NOMO-1 treated with DMSO at 0.1 percent for 48 hours (cell line): ENCODE data around the gene CAMLG.
"Not testable (repeated sequence)": the region's sequence is repeated elsewhere in the genome, so short reads cannot be mapped to it uniquely, and the experiment has no call there.

Experiments
- DNase-seq: peaks from one replicate; lab custom pipeline; 2025; ENCODE audit not compliant: unreplicated experiment; lab: John Stamatoyannopoulos, UW

CAMLG gene

DNA sequence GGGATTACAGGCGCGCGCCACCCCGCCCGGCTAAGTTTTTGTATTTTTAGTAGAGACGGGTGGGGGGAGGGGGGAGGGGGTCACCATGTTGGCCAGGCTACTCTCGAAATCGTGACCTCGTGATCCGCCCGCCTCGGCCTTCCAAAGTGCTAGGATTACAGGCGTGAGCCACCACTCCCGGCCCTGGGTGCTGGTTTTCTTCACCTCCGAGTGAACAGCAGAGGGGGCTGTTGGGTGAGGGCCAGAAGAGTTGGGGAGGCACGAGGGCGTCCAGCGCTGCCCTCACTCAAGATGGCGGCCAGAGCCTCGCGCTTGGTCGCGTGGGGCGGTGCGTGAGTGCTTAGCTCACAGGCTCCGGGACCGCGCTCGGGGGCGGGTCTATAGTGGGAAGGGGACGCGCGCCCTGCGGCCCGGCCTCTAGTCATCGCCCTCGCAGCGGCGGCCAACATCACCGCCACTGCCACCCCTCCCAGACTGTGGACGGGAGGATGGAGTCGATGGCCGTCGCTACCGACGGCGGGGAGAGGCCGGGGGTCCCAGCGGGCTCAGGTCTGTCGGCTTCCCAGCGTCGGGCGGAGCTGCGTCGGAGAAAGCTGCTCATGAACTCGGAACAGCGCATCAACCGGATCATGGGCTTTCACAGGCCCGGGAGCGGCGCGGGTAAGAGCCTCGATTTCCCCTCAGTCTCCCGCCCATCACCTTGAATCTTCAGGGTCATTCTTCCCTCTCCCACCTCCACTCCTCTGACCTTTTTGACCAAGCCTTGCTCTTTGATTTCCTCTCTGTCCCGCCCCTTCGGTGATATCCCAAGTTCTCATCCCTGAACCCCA is at the start of gene CAMLG:
Gene CAMLG (plus strand): TSS at position 416 of the 830 bp plus-strand sequence. CDS start 73 bp downstream, at position 489.
- DNase-seq, result peak; percentile 95

DNA sequence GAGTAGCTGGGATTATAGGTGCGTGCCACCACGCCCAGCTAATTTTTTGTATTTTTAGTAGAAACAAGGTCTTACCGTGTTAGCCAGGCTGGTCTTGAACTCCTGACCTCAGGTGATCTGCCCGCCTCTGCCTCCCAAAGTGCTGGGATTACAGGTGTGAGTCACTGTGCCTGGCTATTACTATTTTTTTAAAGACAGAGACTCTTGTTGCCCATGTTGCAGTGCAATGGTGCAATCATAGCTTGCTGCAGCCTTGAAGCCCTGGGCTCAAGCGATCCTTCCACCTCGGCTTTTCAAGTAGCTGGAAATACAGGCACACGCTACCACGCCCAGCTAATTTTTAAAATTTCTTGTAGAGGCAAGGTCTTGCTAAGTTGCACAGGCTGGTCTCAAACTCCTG is 48.2 kb upstream of the CAMLG start:
- not testable (repeated sequence) for DNase-seq

DNA sequence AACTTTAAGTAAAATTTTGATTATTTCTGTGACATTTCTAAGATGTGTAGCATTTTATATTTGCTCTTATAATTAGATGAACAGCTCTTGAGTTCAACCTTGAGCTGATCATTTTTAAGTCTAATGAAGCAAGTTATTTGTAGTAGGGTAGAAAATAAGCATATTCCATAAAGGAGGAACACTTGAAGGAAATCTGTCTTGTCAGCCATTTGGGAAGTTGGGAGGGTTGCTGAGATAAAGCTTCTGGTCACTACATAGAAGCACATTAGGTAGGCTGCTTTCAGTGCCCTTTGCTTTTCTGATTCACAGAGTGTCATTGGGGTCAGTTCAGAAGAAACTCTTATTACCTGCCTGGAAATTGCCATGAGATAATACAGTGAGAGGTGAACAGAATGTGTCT is 45.6 kb upstream of the CAMLG start:
- DNase-seq, result no peak

DNA sequence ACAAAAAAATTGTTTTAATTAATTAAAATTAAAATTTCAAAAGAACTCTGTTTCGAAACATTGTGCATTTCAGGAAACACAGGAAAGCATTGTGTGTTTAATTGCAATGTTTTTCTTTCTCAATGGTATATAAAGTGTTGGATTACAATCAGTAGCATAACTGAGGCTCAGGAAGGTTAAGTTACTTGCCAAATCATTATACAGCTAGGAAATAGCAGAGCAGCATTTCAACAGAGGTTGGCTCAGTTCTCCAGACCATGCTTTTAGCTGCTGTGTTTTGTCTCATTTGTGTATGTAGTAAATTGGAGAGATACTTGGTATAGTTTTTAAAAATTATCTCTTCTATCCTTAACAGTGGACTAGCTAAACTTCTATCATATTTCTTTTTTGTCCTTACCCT is 30.0 kb upstream of the CAMLG start:
- no peak for DNase-seq

DNA sequence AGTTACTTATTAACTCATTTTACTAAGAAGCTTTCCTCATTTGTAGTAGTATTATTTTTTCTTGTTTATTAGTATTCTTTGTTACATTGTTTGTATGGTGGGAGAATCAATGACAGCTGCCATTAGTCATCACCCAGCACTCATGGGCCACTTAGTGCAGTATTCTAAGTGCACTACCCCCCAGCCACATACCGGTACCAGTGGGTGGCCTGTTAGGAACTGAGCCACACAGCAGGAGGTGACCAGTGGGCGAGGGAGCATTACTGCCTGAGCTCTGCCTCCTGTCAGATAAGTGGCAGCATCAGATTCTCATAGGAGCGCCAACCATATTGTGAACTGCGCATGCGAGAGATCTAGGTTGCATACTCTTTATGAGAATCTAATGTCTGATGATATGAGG is 24.2 kb upstream of the CAMLG start:
- no peak for DNase-seq

DNA sequence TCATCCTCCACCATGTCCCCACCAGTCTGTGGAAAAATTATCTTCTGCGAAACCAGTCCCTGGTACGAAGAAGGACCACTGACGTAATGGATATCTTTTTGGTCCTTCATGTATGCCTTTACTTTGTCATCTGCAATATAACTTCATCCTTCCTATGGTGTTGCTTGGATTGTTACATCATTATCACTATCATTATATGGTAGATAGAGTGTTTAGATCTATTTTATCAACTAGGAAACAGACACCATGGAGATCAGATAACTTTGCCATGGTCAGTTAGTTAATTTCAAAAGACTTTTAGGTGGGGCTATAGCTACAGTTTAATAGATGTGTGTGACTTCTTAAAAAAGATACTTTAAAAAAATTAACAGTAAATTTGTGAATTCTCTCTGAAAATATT is 23.8 kb upstream of the CAMLG start:
- DNase-seq, result no peak

DNA sequence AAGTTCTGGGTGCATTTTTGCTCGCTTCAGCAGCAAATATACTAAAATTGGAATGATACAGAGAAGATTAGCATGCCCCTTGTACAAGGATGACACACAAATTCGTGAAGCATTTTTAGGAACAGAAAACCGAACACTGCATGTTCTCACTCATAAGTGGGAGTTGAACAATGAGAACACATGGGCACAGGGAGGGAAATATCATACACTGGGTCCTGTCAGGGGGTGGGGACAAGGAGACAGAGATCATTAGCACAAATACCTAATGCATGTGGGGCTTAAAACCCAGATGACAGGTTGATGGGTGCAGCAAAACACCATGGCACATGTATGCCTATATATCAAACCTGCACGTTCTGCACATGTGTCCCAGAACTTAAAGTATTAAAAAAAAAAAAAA is 22.9 kb upstream of the CAMLG start:
- DNase-seq, result not testable (repeated sequence)

DNA sequence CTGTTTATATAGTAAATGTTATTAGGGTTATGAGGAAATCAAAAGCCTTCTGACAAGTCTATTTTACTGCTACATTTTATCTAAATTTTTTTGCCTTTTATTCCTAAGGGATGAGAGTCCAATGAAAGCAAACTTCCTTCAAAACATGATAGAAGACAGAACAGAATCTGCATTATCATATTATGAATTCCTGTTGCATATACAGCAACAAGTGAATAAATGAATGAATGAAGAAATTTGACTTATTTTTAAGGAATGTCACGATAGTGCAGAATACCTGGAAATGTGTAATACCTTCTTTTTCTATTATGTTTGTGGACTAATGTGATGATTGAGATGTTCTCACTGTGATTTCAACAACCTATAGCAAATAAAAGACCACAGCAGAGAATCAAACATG is 13.5 kb upstream of the CAMLG start:
- no peak for DNase-seq

- DNase-seq, result peak; percentile 67
These were observed 5.5 kb upstream of the CAMLG start for GRCh38 chr5:134732819-134733218.

- peak; percentile 25 for DNase-seq
These were observed 3.1 kb upstream of the CAMLG start for GRCh38 chr5:134735243-134735642.

GRCh38 chr5:134736173-134736812 is 2.1 kb upstream of the CAMLG start:
- DNase-seq, result peak; percentile 47

DNA sequence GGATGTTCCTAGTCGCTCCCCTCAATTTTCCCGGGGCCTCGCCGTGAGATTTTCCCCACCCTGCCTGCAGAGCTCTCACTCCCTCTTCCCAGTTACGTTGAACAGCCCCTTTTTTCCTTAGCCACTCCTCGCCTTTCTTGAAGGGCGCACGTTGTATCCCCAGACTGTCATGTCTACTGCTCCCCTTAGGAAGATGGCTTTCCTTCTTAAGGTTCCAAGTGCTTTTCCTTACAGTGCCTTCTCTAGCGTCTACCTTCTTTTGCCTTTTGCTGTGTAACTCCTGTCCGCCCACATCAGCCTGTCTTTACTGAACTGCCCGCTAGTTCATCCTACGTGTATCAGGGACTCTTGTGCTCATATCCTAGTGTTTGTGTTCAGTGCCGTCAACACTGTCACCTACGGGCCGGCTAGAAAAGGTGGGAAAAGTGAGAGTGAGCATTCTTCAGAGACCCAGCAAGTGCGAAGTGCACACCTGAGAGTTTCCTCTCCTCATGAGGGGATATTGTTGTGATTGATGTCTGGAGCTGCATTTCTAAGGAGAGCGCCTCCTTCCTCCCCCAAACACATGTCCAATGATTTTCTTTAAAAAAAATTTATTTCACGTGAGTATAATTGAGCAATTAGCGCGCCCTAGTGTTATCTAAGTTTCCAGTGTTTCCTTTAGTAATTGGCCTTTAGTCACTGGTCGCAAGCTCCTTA is 764 bp downstream of the CAMLG start:
- peak; percentile 58 for DNase-seq

DNA sequence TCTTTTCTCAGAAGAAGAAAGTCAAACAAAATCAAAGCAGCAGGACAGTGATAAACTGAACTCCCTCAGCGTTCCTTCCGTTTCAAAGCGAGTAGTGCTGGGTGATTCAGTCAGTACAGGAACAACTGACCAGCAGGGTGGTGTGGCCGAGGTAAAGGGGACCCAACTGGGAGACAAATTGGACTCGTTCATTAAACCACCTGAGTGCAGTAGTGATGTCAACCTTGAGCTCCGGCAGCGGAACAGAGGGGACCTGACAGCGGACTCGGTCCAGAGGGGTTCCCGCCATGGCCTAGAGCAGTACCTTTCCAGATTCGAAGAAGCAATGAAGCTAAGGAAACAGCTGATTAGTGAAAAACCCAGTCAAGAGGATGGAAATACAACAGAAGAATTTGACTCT is 2.7 kb downstream of the CAMLG start:
- no peak for DNase-seq

DNA sequence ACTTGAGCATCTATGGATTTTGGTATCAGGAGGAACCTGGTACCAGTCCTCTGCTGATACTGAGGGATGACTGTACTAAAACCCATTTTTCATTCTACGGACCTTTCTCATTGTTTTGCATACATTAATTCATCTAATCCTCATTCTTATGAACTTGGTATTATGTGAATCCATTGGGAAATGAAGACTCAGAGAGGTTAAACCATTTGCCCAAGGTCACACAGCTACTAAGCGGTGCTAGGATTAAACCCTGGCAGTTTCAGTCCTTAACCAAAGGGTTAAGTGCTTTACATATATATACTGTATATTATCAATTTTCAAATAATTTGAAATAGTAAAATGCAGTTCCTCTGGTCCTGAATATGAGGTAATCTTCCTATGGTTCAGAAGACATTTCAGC is 3.8 kb downstream of the CAMLG start:
- no peak for DNase-seq

DNA sequence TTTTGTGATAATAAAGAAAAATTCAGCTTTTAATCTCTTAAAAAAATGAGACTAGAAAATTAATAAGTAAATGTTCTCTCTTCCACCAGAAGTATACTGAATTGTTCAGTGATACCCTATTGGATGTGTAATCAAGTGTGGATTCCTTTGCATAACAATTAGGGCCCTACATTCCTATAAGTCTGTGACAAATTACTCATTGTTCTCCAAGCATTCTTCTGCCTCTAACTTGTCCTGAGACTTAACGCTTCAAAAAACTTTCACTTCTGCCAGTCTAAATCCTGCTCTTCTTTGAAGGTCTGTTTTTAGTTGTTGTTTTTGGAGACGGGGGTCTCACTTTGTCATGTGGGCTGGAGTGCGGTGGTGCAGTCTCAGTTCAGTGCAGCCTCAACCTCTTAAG is 11.1 kb downstream of the CAMLG start:
- no peak for DNase-seq

DNA sequence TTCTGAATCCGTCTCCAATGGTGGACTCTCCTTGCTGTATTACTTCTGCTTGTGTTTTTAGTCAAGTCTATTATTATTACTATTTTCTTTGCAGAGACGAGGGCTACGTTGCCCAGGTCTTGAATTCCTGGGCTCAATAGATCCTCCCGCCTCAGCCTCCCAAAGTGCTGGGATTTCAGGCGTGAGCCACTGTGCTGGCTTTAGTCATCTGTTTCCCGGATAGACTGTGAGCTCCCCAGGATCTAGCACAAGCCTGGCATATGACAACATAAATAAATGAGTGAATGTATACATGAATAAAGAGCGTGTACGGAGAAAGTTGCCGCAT is 19.8 kb downstream of the CAMLG start:
- DNase-seq, result no peak

DNA sequence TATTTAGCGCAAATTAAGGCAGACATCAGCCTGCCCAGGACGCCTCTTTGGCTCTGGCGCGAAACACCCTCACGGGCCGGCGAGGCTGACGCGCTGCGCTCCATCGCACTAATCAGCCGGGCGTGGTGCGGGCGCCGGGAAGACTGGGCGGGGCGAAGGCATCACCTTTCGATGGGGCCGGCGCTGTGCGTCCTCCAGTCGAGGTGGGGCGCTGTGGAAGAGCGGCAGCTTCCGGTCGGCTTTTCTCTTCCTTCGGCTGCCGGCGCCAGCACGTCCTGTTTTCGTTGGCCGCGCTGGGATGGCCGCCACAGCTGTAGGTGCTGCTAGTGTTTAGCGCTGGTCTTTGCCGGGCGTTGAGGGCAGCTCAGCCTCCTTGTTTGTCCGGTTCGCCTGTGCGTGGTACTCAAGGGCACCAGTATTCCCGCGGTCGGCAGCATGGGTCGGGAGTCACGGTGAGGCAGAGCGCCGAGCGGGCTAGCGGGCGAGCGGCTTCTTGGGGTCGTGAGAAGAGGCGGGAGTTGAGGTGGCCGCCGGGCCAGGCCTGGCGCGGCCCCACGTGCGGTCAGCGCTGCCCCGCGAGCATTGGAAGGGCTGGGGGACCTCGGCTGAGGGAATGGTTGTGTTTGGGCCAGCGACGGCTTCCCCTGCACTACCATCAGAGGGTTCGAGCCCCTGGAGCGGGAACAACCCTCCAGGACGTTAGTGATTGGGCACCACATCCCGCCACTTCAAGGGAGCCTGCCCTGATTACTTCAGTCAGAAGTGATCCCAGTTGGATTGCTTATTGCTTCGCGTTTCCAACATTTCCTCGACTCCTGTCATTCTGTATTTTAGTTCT is 20.4 kb downstream of the CAMLG start, which contains the start of gene DDX46:
Gene DDX46 (plus strand): TSS at position 276 of the 838 bp plus-strand sequence. CDS start 160 bp downstream, at position 436.
- DNase-seq, result peak; percentile 90

- not testable (repeated sequence) for DNase-seq
These were observed 29.4 kb downstream of the CAMLG start for GRCh38 chr5:134767528-134768291.

DNA sequence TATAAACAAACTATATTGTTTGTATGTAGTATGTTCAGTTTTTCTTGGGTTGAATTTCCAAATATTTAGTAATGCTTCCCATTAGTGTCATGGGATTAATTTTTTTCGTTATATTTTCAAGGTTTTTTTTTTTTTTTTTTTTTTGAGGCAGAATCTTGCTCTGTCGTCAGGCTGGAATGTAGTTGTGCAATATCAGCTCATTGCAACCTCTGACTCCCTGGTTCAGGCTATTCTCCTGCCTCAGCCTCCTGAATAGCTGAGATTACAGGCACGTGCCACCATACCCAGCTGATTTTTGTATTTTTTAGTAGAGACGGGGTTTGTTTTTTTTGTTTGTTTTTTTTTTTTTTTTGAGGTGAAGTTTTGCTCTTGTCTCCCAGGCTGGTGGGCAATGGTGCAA is 30.9 kb downstream of the CAMLG start:
- no peak for DNase-seq

DNA sequence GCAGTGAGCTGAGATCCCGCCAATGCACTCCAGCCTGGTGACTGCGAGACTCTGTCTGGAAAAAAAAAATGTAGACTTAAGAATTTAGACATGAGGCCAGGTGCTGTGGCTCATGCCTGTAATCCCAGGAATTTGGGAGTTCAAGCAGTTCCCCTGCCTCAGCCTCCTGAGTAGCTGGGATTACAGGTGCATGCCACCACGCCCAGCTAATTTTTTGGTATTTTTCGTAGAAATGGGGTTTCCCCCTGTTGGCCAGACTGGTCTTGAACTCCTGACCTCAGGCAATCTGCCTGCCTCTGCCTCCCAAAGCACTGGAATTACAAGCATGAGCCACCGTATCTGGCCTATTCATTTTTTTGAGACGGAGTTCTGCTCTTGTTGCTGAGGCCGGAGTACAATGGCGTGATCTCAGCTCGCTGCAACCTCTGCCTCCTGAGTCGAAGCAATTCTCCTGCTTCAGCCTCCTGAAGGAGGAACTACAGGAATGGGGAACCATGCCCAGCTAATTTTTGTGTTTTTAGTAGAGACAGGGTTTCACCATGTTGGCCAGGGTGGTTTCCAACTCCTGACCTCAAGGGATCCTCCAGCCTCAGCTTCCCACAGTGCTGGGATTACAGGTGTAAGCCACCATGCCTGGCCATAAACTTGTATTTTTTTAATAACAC is 34.2 kb downstream of the CAMLG start:
- DNase-seq, result no peak
